Retinal pigment epithelial cell (primary cell): ENCODE data around the gene BBS1.
"Not testable (repeated sequence)": the region's sequence is repeated elsewhere in the genome, so short reads cannot be mapped to it uniquely, and the experiment has no call there.

ENCODE experiments used
- DNase-seq: peaks from one replicate; pipeline ENCODE4 v3.0.0-alpha.2; 2010; ENCODE audit warnings: low read depth
- H3K4me3 ChIP-seq: 2 replicates; pipeline ENCODE4 v1.5.1; 2011; ENCODE audit warnings: mild to moderate bottlenecking, low read length, control low read depth, moderate library complexity
- TF ChIP-seq, protein P1 (sequence below): conservative IDR thresholded peaks from 2 replicates; pipeline ENCODE4 v1.5.1; 2011; ENCODE audit warnings: low read depth, low read length, control low read depth, inconsistent platforms

Gene BBS1

DNA sequence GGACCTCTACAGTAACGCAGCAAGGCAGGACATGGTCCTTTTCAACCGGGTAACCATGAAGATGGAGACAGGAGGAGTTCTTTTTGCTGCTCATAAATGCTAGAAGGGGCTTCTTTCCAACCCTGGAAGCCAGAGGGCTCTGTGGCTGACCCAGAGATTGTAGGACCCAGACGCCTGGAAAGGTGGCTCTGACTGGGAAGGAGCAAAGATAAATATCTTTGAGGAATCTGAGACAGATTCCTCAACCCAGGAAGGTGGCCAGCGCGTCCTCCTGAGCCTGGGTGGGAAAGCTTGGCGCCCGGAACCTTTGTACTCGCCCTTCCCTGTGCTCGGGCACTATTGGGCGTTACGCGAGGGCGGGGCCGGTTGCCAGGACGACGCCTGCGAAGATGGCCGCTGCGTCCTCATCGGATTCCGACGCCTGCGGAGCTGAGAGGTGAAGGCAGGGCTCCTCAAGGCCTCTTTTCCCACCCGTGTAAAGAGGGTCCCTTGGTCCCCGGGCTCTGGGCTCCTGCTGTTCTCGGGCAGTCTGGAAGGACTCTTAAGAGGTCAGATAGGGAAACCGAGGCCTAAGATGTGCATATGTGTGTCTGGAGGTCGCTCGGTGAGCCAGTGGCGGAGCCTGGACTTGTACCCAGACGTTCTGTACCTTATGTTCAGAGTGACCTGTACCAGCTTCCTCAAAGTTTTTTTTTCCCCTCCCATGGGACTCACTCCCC, at the start of gene BBS1:
TSS of gene BBS1 (plus strand) at position 365 of the 719 bp plus-strand sequence. CDS start at position 390, 25 bp downstream.
- TF ChIP-seq, protein P1, sequence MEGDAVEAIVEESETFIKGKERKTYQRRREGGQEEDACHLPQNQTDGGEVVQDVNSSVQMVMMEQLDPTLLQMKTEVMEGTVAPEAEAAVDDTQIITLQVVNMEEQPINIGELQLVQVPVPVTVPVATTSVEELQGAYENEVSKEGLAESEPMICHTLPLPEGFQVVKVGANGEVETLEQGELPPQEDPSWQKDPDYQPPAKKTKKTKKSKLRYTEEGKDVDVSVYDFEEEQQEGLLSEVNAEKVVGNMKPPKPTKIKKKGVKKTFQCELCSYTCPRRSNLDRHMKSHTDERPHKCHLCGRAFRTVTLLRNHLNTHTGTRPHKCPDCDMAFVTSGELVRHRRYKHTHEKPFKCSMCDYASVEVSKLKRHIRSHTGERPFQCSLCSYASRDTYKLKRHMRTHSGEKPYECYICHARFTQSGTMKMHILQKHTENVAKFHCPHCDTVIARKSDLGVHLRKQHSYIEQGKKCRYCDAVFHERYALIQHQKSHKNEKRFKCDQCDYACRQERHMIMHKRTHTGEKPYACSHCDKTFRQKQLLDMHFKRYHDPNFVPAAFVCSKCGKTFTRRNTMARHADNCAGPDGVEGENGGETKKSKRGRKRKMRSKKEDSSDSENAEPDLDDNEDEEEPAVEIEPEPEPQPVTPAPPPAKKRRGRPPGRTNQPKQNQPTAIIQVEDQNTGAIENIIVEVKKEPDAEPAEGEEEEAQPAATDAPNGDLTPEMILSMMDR = peak; percentile 9
- peak within 1 kb of the TSS; percentile 99 for H3K4me3 ChIP-seq
- DNase-seq = peak; percentile 11

DNA sequence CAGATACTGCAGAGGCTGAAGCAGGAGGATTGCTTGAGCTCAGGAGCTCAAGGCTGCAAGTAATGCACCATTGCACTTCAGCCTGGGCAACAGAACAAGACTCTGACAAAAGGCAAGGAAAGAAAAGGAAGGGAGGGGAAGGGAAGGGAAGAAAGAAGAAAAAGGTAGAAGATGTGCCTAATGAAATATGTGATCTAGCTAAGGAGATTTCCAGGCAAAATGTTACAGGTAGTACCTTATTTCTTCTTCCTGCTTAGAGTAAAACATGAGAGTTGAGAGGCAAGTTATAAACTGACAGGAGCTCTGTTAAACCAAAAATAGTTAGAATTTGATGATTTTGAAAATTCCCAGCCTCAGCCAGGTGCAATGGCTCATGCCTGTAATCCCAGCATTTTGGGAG, 48.4 kb upstream of the BBS1 start:
- DNase-seq = no peak
- H3K4me3 ChIP-seq = no peak overlapping the region
- TF ChIP-seq, protein P1 = no peak

DNA sequence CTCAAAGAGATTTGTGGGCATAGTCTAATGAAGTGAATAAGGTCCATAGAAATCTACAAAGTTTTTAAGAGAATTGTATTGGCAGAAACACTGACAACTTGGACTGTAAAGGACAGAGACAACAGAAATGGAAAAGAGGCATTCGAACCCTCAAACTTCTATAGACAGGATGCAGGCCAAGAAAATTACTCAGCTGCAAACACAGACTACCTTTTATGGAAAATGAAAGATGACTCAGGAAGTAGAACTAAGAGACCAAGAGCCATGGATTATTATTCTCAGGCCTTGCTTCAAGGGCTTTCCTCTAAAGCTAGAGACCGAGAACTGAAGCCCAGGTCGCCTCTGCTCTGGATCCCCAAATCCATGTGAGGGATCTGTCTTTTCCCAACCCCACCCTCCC, 47.5 kb upstream of the BBS1 start:
- TF ChIP-seq, protein P1 = no peak
- no peak for DNase-seq
- no peak overlapping the region for H3K4me3 ChIP-seq

DNA sequence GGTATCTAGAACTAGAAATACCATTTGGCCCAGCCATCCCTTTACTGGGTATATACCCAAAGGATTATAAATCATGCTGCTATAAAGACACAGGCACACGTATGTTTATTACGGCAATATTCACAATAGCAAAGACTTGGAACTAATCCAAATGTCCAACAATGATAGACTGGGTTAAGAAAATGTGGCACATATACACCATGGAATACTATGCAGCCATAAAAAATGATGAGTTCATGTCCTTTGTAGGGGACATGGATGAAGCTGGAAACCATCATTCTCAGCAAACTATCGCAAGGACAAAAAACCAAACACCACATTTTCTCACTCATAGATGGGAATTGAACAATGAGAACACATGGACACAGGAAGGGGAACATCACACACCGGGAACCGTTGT, 46.3 kb upstream of the BBS1 start:
- not testable (repeated sequence) for H3K4me3 ChIP-seq

DNA sequence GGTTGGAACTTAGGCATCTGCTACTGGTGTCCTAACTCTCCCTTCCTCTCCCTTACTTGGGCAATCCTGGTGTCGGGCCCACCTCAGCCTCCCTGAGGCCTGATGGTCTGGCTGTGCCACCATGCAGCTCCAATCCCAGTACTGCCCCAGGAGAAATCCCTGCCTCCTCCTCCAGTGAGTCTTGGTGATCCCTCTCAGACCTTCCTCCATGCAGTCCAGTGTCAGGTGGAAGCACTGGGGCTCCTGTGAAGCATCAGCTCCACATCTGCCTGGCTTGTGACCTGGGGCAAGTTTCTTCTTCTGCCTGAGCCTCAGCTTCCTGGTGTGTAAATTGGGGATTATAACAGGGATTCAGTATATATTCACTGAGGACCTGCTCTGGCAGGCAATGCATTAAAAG, 45.5 kb upstream of the BBS1 start:
- TF ChIP-seq, protein P1 = no peak
- DNase-seq = no peak
- no peak overlapping the region for H3K4me3 ChIP-seq

More for the DNA sequence above, 46.3 kb upstream of the BBS1 start:
- DNase-seq = not testable (repeated sequence)

DNA sequence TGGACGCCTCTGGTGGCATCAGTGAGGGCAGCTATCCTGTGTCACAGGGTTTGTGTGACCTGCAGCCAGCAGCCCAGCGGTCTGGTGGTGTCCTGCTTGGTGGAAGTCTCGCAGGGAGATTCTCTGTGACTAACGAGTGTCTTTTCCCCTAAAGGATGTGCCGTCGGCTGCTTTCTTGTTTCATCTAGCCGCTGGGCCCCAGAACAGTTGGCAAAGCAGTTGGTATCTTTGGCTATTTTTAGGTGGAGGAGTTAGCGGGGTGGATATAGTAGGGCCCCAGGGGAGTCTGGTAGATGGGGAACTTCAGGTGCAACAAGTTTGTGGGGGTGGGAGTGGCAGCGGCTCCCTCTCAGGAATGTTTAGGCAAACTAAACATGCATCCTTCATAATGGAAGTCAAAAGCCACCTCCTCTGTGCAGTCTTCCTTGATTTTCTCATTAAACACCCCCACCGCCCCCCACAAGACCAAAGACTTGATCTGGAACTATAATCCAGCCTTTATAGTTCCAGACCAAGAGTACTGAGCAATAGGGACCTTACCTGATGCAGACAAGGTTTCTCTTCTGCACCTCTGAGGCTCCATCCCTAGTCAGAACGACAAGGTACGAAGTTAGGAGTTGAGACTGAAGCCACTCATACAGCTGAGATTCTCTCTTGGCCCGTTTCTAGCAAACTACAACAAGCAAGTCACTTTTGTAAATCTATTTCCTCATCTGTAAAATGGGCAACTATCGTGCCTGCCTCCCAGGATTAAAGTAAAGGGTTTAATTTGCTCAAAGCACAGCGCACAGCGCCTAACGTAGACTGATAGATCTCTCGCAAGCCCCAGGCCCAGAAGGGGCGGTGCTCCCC, 44.8 kb upstream of the BBS1 start:
- no peak for DNase-seq
- peak overlapping the region; percentile 70 for H3K4me3 ChIP-seq
- TF ChIP-seq, protein P1 = no peak

DNA sequence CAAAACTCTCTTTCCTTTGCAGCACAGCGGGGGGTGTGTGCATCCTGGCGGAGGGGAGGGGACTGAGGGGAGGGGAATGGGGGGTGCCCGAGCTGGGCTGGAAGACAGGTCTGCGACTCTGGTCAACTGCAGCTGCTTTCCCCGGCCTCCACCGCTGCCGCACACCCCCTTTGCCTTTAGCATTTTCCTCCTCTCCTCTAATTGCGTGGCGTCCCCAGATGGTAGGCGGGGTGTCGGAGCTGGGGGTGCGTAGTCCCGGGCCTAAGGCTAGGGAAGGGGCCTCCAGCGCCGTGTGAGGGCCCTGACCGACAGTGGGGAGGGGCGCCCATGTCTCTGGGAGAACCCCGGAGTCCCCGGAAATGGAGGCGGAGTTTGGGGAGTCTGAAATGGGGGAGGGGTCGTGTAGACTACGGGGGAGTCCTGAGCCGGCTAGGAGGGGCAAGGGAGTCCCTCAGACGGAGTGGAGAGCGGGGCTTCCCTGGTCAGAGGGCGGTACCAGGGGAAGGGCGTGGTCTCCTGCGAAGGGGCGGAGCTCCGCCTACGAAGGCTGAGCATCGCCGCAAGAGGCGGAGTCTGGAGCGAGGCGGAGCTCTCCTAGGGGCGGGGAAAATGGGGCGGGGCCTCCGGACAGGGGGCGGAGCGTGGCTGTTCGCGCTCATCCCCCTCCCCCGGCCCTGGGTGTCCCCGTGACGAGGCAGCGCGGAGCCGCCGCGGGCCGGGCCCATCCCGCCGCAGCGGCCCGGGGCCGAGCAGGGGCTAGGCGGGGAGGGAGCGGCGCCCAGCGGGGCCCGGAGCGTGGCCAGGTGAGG, 44.0 kb upstream of the BBS1 start, which contains the start of gene PELI3:
TSS of gene PELI3 (plus strand) at position 681 of the 809 bp plus-strand sequence. CDS start 1,224 bp downstream, outside the sequence.
- peak; percentile 52 for DNase-seq
- TF ChIP-seq, protein P1 = no peak

More for the DNA sequence above, 44.0 kb upstream of the BBS1 start, which contains the start of gene PELI3:
- peak within 1 kb of the TSS; percentile 70 for H3K4me3 ChIP-seq
